ENCODE results near the gene PLIN4. TPM values are rescaled to one million over a fixed set of nuclear protein-coding genes. Genes with fewer than 3 reads are reported as not detected.
A peak's percentile ranks its signal among the peaks of the same experiment; 100 is the strongest.

The PLIN4 gene
- total RNA-seq, 1 donor from 2014 or later: not detected

DNA sequence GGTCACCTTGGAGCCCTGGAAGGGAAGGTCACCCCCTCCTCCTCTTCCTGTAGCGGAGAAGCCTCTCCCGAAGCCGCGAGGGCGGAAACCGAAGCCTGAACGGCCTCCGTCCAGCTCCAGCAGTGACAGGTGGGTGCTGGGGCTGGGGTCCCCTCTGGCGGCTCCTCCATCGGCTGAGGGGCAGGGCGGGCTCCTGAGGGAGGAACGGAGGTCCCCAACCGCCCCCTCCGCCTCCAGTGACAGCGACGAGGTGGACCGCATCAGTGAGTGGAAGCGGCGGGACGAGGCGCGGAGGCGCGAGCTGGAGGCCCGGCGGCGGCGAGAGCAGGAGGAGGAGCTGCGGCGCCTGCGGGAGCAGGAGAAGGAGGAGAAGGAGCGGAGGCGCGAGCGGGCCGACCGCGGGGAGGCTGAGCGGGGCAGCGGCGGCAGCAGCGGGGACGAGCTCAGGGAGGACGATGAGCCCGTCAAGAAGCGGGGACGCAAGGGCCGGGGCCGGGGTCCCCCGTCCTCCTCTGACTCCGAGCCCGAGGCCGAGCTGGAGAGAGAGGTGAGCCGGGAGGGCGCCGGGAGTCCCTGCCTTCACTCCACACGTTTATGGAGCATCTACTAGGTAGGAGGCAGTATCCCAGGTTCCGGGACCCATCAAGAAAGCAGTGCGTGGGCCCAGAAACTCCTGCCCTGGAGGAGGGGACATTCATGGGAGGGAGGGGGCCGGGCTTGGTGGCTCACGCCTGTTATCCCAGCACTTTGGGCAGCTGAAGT, 24.2 kb downstream of the PLIN4 start:
- peak; percentile 84 for DNase-seq (ENCODE audit: extremely low spot score, unreplicated experiment)
- Mint-ChIP-seq H3K36me3 (ENCODE audit: unreplicated experiment) (peaks cover 12% of the 10 kb centered on the region), H3K9me3 (ENCODE audit: unreplicated experiment) (no peaks in the 10 kb centered on the region), H3K27ac (ENCODE audit: unreplicated experiment) (no peak overlapping the region), H3K4me3 (ENCODE audit: unreplicated experiment) (no peak overlapping the region), H3K27me3 (ENCODE audit: unreplicated experiment) (no peaks in the 10 kb centered on the region), H3K4me1 (ENCODE audit: unreplicated experiment) (no peaks in the 10 kb centered on the region)
- no peak for TF ChIP-seq CTCF (IDR thresholded peaks at IDR 0.05)

DNA sequence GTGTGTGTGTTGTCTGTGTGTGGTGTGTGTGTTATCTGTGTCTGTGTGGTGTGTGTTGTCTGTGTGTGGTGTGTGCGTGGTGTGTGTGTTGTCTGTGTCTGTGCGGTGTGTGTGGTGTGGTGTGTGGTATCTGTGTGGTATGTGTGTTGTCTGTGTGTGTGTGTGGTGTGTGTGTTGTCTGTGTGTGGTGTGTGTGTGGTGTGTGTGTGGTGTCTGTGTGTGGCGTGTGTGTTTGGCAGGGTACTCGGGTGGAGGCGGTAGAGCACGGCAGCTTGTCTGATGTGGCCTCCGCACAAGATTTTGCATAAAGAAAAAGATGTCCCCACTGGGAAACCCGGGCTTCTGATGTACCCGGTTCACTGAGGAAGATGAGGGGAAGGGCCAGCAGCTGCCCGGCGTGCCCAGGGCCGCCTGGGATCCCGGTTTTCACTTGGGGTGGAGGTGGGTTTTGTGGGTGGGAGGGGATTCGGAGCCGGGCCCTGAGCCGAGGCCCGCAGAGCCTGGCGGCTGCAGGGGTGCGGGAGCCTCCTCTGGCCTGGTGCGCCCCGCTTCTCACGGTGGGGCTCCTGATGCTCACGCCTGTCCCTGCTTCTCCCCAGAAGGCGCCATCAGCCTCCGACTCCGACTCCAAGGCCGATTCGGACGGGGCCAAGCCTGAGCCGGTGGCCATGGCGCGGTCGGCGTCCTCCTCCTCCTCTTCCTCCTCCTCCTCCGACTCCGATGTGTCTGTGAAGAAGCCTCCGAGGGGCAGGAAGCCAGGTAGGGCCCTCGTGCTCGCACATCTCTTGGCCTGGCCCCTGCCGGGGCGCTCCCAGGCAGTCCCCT, 25.0 kb downstream of the PLIN4 start:
- H3K27me3 Mint-ChIP-seq (ENCODE audit: unreplicated experiment): no peaks in the 10 kb centered on the region
- H3K36me3 Mint-ChIP-seq (ENCODE audit: unreplicated experiment): peaks cover 16% of the 10 kb centered on the region
- no peaks in the 10 kb centered on the region for H3K9me3 Mint-ChIP-seq (ENCODE audit: unreplicated experiment)
- H3K4me3 Mint-ChIP-seq (ENCODE audit: unreplicated experiment): no peak overlapping the region
- H3K4me1 Mint-ChIP-seq (ENCODE audit: unreplicated experiment): no peaks in the 10 kb centered on the region
- no peak overlapping the region for H3K27ac Mint-ChIP-seq (ENCODE audit: unreplicated experiment)
- TF ChIP-seq CTCF (IDR thresholded peaks at IDR 0.05): no peak
- peak; percentile 82 for DNase-seq (ENCODE audit: extremely low spot score, unreplicated experiment)

- no peaks in the 10 kb centered on the region for H3K4me1 Mint-ChIP-seq (ENCODE audit: unreplicated experiment)
- H3K4me3 Mint-ChIP-seq (ENCODE audit: unreplicated experiment): no peak overlapping the region
- peaks cover 15% of the 10 kb centered on the region for H3K36me3 Mint-ChIP-seq (ENCODE audit: unreplicated experiment)
- TF ChIP-seq CTCF (IDR thresholded peaks at IDR 0.05): no peak
- no peaks in the 10 kb centered on the region for H3K9me3 Mint-ChIP-seq (ENCODE audit: unreplicated experiment)
- H3K27me3 Mint-ChIP-seq (ENCODE audit: unreplicated experiment): no peaks in the 10 kb centered on the region
- no peak overlapping the region for H3K27ac Mint-ChIP-seq (ENCODE audit: unreplicated experiment)
- no peak for DNase-seq (ENCODE audit: extremely low spot score, unreplicated experiment)
Observed at GRCh38 chr19:4492337-4493103, 25.8 kb downstream of the PLIN4 start.

DNA sequence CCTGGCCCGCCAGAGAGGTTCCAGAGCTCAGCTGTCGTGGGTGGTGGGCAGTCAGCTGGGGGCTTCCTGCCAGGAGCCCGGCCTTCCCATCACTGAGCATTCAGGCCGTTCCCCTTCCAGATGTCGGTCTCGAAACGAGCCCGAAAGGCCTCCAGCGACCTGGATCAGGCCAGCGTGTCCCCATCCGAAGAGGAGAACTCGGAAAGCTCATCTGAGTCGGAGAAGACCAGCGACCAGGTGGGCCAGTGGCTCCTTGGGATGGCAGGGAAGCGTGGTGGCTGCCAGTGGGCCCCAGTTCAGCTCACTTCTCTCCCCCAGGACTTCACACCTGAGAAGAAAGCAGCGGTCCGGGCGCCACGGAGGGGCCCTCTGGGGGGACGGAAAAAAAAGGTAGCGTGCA, 26.8 kb downstream of the PLIN4 start:
- DNase-seq (ENCODE audit: extremely low spot score, unreplicated experiment): no peak
- Mint-ChIP-seq H3K36me3 (ENCODE audit: unreplicated experiment) (peaks cover 18% of the 10 kb centered on the region), H3K4me1 (ENCODE audit: unreplicated experiment) (no peaks in the 10 kb centered on the region), H3K27me3 (ENCODE audit: unreplicated experiment) (no peaks in the 10 kb centered on the region), H3K9me3 (ENCODE audit: unreplicated experiment) (no peaks in the 10 kb centered on the region), H3K4me3 (ENCODE audit: unreplicated experiment) (no peak overlapping the region), H3K27ac (ENCODE audit: unreplicated experiment) (no peak overlapping the region)
- TF ChIP-seq CTCF (IDR thresholded peaks at IDR 0.05): no peak

Data from osteocyte (in vitro differentiated cells).